K562 (cell line): ENCODE data around the gene IDH3G. TPM values are rescaled to one million over a fixed set of nuclear protein-coding genes. Genes with fewer than 3 reads are reported as not detected.

Source experiments
- BRF1 ChIP-seq: IDR thresholded peaks from 3 replicates; pipeline ENCODE4 v1.6.1; 2011; ENCODE audit warnings: borderline replicate concordance, mild to moderate bottlenecking; ENCODE audit not compliant: insufficient read length; ENCODE audit errors: extremely low read depth
- CBX3 ChIP-seq, 2 experiments: IDR thresholded peaks; 1 replicate in 1 of 2; 2 replicates in 1 of 2; pipeline ENCODE4 v1.6.1; 2012; ENCODE audit warnings: inconsistent platforms in 2 of 2, low read length in 2 of 2, borderline replicate concordance in 1 of 2, control low read depth in 1 of 2
- CHD7 ChIP-seq: fragments of 200-600 bp; sonication (generic); IDR thresholded peaks from one replicate; pipeline ENCODE4 v1.6.1; 2012; ENCODE audit warnings: mild to moderate bottlenecking, low read depth, low read length, inconsistent platforms
- GTF2F1 ChIP-seq: IDR thresholded peaks from 2 replicates; pipeline ENCODE4 v1.6.1; 2011; ENCODE audit warnings: low read depth, low read length, improper control_type of control experiment
- SMAD3 ChIP-seq: fragments of 450-650 bp; formaldehyde crosslinking; conservative IDR thresholded peaks from 2 replicates; pipeline ENCODE4 v1.4.0; 2020; ENCODE audit warnings: mild to moderate bottlenecking
- ZNF407 ChIP-seq: fragments of 450-650 bp; IDR thresholded peaks from 2 replicates; pipeline ENCODE4 v1.6.1; 2016; ENCODE audit warnings: low read depth
- ZNF589 ChIP-seq: fragments of 200-800 bp; sonication (Bioruptor generic); IDR thresholded peaks from 2 replicates; pipeline ENCODE4 v1.6.1; 2016; ENCODE audit warnings: low read depth, missing genetic modification characterization, missing compliant biosample characterization
- polyA plus RNA-seq, 8 experiments: library from polyadenylated mRNA; depleted of rRNA in 4 of 8; stranded (reverse) in 5 of 8; unstranded in 3 of 8; fragments of >200 nt; fragmentation: Nextera tagmentation in 2 of 8; fragmentation: Illumina TruSeq in 1 of 8; extraction: Ambion mirVana in 2 of 8; extraction: Trizol in 1 of 8; gene quantifications; 2 replicates each; pipeline versions ENCODE4 v1.2.1 to v1.2.3, GENCODE V29; 2011 to 2014; ENCODE audit warnings: inconsistent platforms in 1 of 8, missing spikeins in 1 of 8
- total RNA-seq, 7 experiments: library from RNA; depleted of rRNA in 6 of 7; stranded (reverse); fragments of >200 nt in 6 of 7; fragmentation: Illumina TruSeq in 2 of 7; extraction: Trizol in 2 of 7; gene quantifications; 2 replicates each; pipeline versions ENCODE4 v1.2.1 to v1.2.3, GENCODE V29; 2011 to 2021; ENCODE audit warnings: low replicate concordance in 1 of 7

The IDH3G gene
- total and polyA plus RNA-seq, 9 of the 15 experiments (the other 6 are each of a cell fraction or from before 2014, with no cell fraction given): 24.3 to 72.5 (median 37.9) TPM

- no peak for TF ChIP-seq ZNF589 (CRISPR knock-in tag)
- TF ChIP-seq SMAD3: no peak
- TF ChIP-seq ZNF407: no peak
- no peak for TF ChIP-seq CHD7
- TF ChIP-seq BRF1: no peak
- TF ChIP-seq CBX3 (IDR thresholded peaks at IDR 0.05; ENCODE audit: borderline replicate concordance in 1 of 2, low read length in 2 of 2): no peak
- TF ChIP-seq GTF2F1: no peak
These were observed 26.4 kb upstream of the IDH3G start (continued) for GRCh38 chrX:153820601-153821000.
